Upper lobe of right lung (tissue), 1 donor: ENCODE results near the gene TAGLN3. TPM values are rescaled to one million over a fixed set of nuclear protein-coding genes. Genes with fewer than 3 reads are reported as not detected.

Experiments
- ATAC-seq: fragments of 200-7000 bp; cut with Tn5 transposase; one replicate; pipeline ENCODE4 v1.9.1; 2020; ENCODE audit warnings: mild to moderate bottlenecking, moderate library complexity
- DNase-seq: peaks from one replicate; pipeline ENCODE4 v3.0.0-alpha.2; 2020
- H3K27ac ChIP-seq: fragments of 200-600 bp; one replicate; pipeline ENCODE4 v1.8.0; 2022
- H3K27me3 ChIP-seq: fragments of 200-600 bp; one replicate; pipeline ENCODE4 v1.8.0; 2022; ENCODE audit warnings: mild to moderate bottlenecking
- H3K36me3 ChIP-seq: fragments of 200-600 bp; one replicate; pipeline ENCODE4 v1.8.0; 2022
- H3K4me1 ChIP-seq: fragments of 200-600 bp; one replicate; pipeline ENCODE4 v1.8.0; 2022
- H3K4me3 ChIP-seq: fragments of 200-600 bp; one replicate; pipeline ENCODE4 v1.8.0; 2022; ENCODE audit warnings: mild to moderate bottlenecking
- H3K9me3 ChIP-seq: fragments of 200-600 bp; one replicate; pipeline ENCODE4 v1.8.0; 2022
- CTCF ChIP-seq: fragments of 200-600 bp; IDR thresholded peaks from one replicate; pipeline ENCODE4 v1.8.0; 2022; ENCODE audit warnings: antibody characterized with exemption
- intact Hi-C: fragments of 100-400 bp; cut with DNase I; formaldehyde crosslinking; loops from one replicate; pipeline ENCODE4 v1.11.0; 2022
- total RNA-seq: library from RNA; stranded (reverse); fragmentation: NEBNext Ultra II Directional; extraction: Animal tissue kit (Norgen Biotek cat#: 25700); gene quantifications from one replicate; pipeline ENCODE4 v1.2.1, GENCODE V29; 2021
- donor health status: DM: no; HTN: yes; CAD: no; lungs with severe emphysema.

TAGLN3 gene
- total RNA-seq, 1 donor from 2014 or later = not detected

- Histone ChIP-seq H3K4me1 (peaks cover 6% of the 10 kb centered on the region), H3K9me3 (no peaks in the 10 kb centered on the region), H3K4me3 (no peak overlapping the region), H3K36me3 (peaks cover 19% of the 10 kb centered on the region), H3K27me3 (no peaks in the 10 kb centered on the region), H3K27ac (no peak overlapping the region)
- no peak for DNase-seq
- no peak for TF ChIP-seq CTCF
- intact Hi-C loops = no loop called here
- ATAC-seq = no peak
These were observed 35.3 kb upstream of the TAGLN3 start for GRCh38 chr3:111963424-111963823.

GRCh38 chr3:111965484-111965883 lies 33.2 kb upstream of the TAGLN3 start:
- Histone ChIP-seq H3K27me3 (no peaks in the 10 kb centered on the region), H3K4me1 (peaks cover 6% of the 10 kb centered on the region), H3K36me3 (peaks cover 22% of the 10 kb centered on the region), H3K27ac (no peak overlapping the region), H3K9me3 (no peaks in the 10 kb centered on the region), H3K4me3 (no peak overlapping the region)
- ATAC-seq (no peak), DNase-seq (no peak)
- intact Hi-C loops = loop anchor here (5.0 kb wide), 1 partner anchor 248 kb away; no protein-coding TSS in a partner anchor
- TF ChIP-seq CTCF = no peak

- Histone ChIP-seq H3K9me3 (no peaks in the 10 kb centered on the region), H3K36me3 (peaks cover 22% of the 10 kb centered on the region), H3K4me1 (peaks cover 6% of the 10 kb centered on the region), H3K27ac (peak overlapping the region; percentile 2), H3K4me3 (no peak overlapping the region), H3K27me3 (no peaks in the 10 kb centered on the region)
- ATAC-seq = peak; percentile 18
- TF ChIP-seq CTCF = no peak
- intact Hi-C loops = loop anchor here (5.0 kb wide), 1 partner anchor 250 kb away; no protein-coding TSS in a partner anchor
- DNase-seq = no peak
These were observed 31.7 kb upstream of the TAGLN3 start for GRCh38 chr3:111967068-111967467.

DNA sequence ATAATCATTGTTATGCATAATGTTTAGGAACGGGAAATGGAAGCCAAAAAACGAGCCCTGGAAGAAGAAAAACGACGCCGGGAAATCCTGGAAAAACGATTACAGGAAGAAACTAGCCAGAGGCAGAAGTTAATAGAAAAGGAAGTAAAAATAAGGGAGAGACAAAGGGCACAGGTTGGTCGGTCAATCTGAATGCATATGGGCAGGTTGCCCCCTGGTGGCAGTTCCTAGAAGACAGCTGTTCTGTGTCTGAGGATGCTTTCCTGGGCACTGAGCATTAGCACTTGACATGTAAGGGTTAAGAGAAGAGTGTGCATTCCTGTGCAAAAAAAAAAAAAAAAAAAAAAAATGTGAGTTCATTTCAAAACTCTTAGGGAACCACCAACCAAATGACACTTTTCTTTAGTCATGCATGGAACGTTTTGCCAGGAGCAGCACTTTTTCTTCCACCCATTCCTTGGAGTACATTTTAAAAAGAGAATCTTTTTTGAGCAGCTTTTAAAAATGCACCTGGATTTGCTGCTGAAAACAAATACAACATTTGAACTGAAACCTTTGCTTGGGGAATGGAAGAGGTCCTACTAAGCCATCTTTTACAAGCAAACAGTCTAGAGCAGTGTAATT lies 31.0 kb upstream of the TAGLN3 start:
- no peaks in the 10 kb centered on the region for H3K9me3 ChIP-seq
- peak; percentile 72 for DNase-seq
- peaks cover 22% of the 10 kb centered on the region for H3K36me3 ChIP-seq
- H3K27me3 ChIP-seq = no peaks in the 10 kb centered on the region
- ATAC-seq = peak; percentile 98
- H3K27ac ChIP-seq = peak overlapping the region; percentile 2
- intact Hi-C loops = loop anchor here (5.0 kb wide), 1 partner anchor 250 kb away; no protein-coding TSS in a partner anchor
- H3K4me1 ChIP-seq = peaks cover 6% of the 10 kb centered on the region
- H3K4me3 ChIP-seq = no peak overlapping the region
- TF ChIP-seq CTCF = peak; percentile 90

- ATAC-seq = no peak
- intact Hi-C loops = loop anchor here (5.0 kb wide), 1 partner anchor 251 kb away; no protein-coding TSS in a partner anchor
- DNase-seq = no peak
- Histone ChIP-seq H3K4me1 (peaks cover 6% of the 10 kb centered on the region), H3K27me3 (no peaks in the 10 kb centered on the region), H3K4me3 (no peak overlapping the region), H3K27ac (no peak overlapping the region), H3K9me3 (no peaks in the 10 kb centered on the region), H3K36me3 (peaks cover 22% of the 10 kb centered on the region)
- TF ChIP-seq CTCF = no peak
These were observed 30.2 kb upstream of the TAGLN3 start for GRCh38 chr3:111968319-111969054.
